ENCODE measurements around the gene MMP25.

GRCh38 chr16:3098459-3099394 is 52.4 kb downstream of the MMP25 start, which contains the start of gene ZSCAN10:
- TF ChIP-seq REST (IDR thresholded peaks at IDR 0.05; ENCODE audit: low read depth, low read length) (no peak), ZBTB33 (IDR thresholded peaks at IDR 0.05; ENCODE audit: borderline replicate concordance, low read depth) (no peak), NRF1 (IDR thresholded peaks at IDR 0.05; ENCODE audit: low read depth, low read length) (no peak), CTCF (IDR thresholded peaks at IDR 0.05) (no peak), NFIC (IDR thresholded peaks at IDR 0.05; ENCODE audit: borderline replicate concordance) (no peak), RFX5 (IDR thresholded peaks at IDR 0.05; ENCODE audit: low read length) (no peak)

All from SK-N-SH (cell line).